GM21381 (cell line): Measurements from ENCODE around the gene PPM1J.
A peak's percentile ranks its signal among the peaks of the same experiment; 100 is the strongest.
"Not testable (repeated sequence)": the region's sequence is repeated elsewhere in the genome, so short reads cannot be mapped to it uniquely, and the experiment has no call there.

ENCODE experiments used
- ATAC-seq: cut with Tn5 transposase; IDR thresholded peaks from one replicate; pipeline ENCODE4 v1.9.1; 2021; ENCODE audit warnings: mild to moderate bottlenecking, moderate library complexity; ENCODE audit not compliant: unreplicated experiment

Gene PPM1J

GRCh38 chr1:112722601-112723510 lies 7.7 kb upstream of the PPM1J start:
- ATAC-seq: no peak

DNA sequence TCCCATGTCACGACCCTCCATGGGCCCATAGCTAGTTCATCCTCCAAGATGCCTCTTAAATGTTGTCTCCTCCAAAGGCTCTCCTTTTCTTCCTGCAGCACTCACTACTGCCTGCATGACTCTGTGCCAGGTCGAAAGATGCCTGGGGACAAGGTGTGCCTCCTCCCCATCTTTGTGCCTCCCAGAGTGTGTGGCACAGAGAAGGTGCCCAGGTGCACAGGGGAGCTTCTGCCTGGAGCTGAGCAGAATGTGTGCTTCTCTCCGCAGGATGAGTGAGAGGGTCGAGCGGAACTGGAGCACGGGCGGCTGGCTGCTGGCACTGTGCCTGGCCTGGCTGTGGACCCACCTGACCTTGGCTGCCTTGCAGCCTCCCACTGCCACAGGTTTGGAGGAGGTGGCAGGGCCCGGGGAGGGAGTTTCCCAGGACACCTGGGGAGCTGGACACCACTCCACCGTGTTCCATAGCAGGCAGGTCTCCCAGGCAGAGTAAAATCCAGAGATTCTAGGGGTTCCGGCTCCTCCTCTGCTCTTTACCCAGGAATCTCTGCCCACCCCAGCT lies 6.9 kb upstream of the PPM1J start:
- no peak for ATAC-seq

GRCh38 chr1:112721294-112721693 lies 6.2 kb upstream of the PPM1J start:
- ATAC-seq: not testable (repeated sequence)

- ATAC-seq: no peak
These were observed 5.7 kb upstream of the PPM1J start for GRCh38 chr1:112720800-112721199.

DNA sequence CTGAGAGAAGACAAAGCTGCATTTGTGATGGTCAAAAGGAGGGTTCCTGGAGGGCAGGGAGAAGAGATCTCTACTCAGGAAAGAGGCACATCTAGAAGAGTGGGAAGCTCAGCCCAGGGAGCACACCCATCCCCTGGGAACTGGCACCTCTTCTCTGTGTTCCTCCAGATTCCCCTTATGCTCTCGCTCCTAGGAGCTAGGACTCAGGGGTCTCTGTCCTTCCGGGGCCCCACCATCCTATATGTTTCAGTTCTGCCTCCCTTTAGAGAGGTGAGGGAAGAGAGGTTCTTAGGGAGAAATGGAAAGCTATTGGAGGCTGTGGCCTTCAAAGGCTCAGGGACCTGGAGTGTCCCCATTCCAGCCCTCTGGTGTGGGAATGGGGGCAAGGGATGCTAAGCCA lies 4.6 kb upstream of the PPM1J start:
- ATAC-seq: no peak

DNA sequence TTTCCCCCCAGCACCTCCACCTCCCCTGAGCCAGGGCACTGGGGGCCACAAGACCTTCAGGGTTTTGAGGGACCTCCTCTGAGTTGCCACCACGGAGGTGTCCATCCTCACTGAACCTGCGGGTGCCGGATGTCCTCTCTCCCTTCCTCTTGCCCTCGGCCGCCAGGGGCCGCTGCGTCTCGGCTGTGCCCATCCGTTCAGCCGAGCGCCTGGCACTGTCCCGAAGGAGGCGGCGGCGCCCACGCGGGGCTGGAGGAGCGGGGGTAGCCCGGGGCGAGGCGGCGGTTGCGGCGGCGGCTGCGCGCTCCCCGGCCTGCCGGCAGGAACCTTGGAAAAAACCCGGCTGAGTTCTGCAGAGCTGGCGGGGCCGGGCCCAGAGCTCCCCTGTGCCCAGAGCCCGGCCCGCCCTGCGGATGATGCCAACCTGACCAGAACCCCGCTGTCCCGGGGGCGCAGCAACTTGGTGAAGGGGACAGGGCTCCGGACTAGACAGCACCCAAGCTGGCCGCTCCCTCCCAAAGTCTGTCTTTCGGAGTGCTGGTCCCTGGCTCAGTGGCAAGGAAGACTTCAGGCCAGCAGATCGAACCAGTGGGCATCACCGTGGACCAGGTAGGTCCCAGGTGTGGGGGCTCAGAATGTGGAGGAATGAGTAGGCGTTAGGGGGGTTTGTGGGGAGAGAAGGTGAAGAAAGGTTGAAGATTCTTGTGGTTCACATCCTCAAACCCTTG lies 3.7 kb upstream of the PPM1J start:
- ATAC-seq: no peak

- ATAC-seq: no peak
These were observed 2.2 kb upstream of the PPM1J start for GRCh38 chr1:112717263-112717873.

DNA sequence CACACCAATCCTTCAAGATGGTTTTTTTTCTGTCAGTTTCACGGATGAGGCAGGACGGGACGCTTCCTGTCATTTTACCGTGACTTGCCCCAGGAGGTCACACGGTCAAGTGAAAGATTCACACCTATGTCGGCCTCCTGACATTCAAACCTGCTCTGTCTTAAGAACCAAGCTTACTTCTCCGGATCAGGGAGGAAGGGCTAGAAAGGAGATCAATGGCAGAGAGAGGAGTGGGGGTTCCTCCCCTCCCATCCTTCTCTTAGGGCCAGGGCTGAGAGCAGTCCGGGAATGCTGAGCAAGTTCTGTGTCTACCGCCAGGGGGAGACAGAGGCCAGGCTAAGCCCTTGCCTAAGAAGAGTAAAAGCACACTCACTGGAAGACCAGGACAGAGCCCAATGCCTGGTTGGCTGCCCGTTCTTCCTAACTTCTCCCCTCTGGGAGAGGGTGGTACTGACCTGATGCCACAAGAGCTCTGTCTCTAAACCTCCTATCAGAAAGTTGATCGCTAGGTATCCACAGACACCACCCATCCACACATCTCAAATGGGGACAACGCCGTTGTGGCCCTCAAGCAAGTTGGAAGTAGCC lies 1.1 kb upstream of the PPM1J start:
- ATAC-seq: peak; percentile 31

- ATAC-seq: peak; percentile 17
These were observed 544 bp downstream of the PPM1J start for GRCh38 chr1:112714313-112715263.

DNA sequence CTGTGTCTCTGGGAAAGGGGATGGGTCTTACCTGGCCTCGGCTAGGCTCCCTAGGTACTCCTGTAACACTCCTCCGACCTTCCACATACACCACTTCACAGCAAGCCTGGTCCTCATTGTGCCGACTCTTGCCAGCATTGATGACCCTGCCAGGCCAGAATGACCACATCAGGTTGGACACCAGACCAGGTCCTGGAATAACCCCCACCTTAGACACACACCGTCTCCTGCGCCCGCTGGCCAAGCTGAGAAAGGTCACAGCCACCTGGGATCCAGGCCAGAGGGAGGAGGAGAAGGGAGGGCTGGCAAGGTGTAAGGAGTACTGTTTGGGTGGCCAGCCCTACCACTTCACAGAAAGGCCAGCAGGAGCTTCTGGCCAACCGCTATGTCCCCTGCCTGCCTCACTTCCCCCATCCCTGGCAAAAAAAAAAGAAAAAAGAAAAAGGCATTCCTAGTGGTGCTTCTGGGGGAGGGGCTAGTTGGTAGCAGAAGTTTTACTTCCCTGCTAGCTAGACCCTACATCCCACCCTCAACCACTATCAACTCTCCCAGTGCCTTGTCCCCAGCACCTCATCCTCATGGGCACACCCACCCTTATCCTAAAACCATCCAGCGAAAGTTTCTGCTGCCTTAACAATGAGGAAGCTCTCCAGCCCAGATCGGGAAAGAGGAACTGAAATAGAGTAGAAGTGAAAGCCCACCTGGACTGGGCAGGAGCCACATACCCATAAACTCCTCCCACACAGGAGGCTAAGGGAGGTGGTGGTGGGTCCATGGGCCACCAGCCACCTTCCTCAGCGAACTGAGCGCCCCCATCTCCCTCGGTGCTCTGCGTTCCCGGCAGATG lies 1.4 kb downstream of the PPM1J start:
- peak; percentile 21 for ATAC-seq

DNA sequence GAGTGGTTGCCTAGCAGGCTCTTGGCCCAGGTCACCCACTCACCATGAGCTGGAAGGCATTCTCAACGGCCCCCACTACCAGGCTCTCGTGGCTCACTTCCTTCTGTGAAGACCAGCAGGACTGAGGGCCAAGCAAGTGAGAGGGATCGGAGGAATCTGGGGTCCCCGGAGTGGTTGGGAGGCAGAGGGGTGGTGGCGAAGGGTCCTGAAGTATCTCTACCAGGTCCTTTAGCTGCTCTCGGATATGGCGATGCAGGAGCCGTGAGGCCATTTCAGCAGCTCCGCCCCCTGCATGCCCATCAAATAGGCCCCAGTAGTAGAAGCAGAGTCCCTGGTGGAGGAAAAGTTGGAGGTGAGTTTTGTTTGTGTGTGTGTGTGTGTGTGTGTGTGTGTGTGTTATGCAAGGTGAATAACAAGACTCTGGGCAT lies 2.4 kb downstream of the PPM1J start:
- ATAC-seq: no peak

GRCh38 chr1:112712191-112712590 lies 2.9 kb downstream of the PPM1J start:
- no peak for ATAC-seq

- no peak for ATAC-seq
These were observed 3.5 kb downstream of the PPM1J start for GRCh38 chr1:112711670-112712069.

DNA sequence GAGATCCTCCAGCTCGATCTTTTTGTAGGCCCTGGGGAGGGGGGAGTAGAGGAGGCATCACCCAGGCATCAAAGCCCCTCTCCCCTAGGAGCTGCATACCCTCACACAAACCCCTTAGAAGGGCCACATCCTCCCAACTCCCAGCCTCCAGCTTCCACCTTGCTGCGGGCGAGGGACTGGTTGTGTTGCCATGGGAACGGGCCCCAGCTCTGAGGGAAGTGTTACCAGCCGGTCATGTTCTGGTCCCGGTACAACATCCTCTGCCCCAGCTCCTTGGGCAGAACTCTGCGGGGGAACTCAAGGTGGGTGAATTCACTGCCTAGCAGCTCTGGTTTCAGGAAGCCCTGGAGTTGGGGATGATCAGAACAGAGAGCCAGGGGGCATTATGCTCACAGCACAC lies 4.1 kb downstream of the PPM1J start:
- ATAC-seq: no peak

GRCh38 chr1:112710586-112710985 lies 4.5 kb downstream of the PPM1J start:
- no peak for ATAC-seq

DNA sequence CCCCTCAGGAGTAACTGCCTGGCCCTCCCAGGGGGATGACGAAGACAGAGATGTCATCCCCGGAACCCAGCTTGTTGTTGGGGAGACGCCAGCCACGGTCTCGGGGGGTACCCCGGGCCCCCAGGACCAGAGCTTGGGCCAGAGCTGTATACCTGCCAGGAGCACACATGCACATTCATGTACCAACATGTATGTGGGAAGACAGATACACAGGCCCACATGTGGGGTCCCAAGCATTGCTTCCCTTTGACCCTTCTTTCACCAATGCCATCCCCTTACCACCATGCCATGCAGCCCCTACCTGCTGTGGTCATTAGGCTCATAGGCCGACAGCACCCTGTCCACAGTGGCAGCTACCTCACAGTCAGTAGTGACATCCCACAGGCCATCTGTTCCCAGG lies 5.0 kb downstream of the PPM1J start:
- no peak for ATAC-seq

- ATAC-seq: no peak
These were observed 6.6 kb downstream of the PPM1J start for GRCh38 chr1:112708489-112708888.

DNA sequence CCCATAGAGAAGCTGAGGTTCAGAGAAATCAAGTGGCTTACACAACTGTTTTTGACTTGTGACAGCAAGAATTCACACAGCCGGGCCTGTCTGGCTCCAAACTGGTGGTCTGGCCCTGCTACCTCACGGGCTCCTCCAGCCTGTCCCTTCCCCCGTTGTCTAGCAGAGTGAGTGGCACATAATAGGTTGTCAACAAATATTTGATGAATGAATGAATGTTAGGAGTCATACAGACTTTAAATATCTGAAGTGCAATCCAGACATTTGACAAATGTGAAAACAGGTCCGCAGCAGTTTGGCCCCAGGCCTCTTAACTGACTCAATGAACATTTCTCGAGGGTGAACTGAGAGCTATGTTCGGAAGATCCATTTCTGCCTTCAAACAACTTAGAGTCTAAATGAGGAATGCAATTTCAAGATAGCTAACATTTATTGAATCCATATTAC lies 7.1 kb downstream of the PPM1J start:
- ATAC-seq: no peak
